Measurements from ENCODE around the gene TXNDC5. TPM values are rescaled to one million over a fixed set of nuclear protein-coding genes. Genes with fewer than 3 reads are reported as not detected.

TXNDC5 gene
- total and polyA plus RNA-seq, 2 experiments from 2014 or later = 42.9 to 210 TPM

DNA sequence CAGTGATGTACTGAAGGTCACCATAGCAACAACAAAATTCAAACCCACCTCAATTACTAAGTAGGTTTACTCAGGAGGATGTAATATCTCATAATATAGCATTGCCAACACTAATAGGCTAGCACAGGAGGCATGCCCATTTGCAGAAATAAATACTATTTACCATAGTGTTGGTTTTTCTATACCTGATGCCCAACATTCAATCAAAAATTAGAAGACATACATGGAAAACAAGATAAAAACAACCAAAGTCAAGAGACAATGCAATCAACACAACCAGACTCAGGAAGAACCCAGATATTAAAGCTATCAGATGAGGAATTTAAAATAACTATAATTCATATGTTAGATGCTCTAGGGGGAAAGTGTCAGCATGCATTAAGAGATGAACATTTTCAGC is 14.3 kb upstream of the TXNDC5 start (continued):
- TF ChIP-seq ZNF462 (CRISPR knock-in tag; IDR thresholded peaks at IDR 0.05) (no peak), CREB1 (CRISPR knock-in tag; IDR thresholded peaks at IDR 0.05; ENCODE audit: low read depth) (no peak), STAT1 (IDR thresholded peaks at IDR 0.05; ENCODE audit: unreplicated experiment) (no peak), EZH2phosphoT487 (IDR thresholded peaks at IDR 0.05; ENCODE audit: unreplicated experiment) (no peak), JUNB (IDR thresholded peaks at IDR 0.05; ENCODE audit: unreplicated experiment) (no peak)
- TF ChIP-seq, protein P1, sequence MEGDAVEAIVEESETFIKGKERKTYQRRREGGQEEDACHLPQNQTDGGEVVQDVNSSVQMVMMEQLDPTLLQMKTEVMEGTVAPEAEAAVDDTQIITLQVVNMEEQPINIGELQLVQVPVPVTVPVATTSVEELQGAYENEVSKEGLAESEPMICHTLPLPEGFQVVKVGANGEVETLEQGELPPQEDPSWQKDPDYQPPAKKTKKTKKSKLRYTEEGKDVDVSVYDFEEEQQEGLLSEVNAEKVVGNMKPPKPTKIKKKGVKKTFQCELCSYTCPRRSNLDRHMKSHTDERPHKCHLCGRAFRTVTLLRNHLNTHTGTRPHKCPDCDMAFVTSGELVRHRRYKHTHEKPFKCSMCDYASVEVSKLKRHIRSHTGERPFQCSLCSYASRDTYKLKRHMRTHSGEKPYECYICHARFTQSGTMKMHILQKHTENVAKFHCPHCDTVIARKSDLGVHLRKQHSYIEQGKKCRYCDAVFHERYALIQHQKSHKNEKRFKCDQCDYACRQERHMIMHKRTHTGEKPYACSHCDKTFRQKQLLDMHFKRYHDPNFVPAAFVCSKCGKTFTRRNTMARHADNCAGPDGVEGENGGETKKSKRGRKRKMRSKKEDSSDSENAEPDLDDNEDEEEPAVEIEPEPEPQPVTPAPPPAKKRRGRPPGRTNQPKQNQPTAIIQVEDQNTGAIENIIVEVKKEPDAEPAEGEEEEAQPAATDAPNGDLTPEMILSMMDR (conservative IDR thresholded peaks at IDR 0.05; ENCODE audit: low read depth in 2 of 2) = no peak

GRCh38 chr6:7922596-7922995 is 12.0 kb upstream of the TXNDC5 start:
- no peaks in the 10 kb centered on the region for H3K27me3 ChIP-seq (ENCODE audit: insufficient read depth)
- 0 out of 2 replicates have a peak, but pooled peaks cover 3% of the 10 kb centered on the region for H3K9me2 ChIP-seq (ENCODE audit: insufficient read depth)
- no peak overlapping the region for H3K4me3 Mint-ChIP-seq
- DNase-seq (ENCODE audit: low spot score) (no peak), ATAC-seq (no peak)
- H3K4me3 ChIP-seq = no peak overlapping the region
- no peaks in the 10 kb centered on the region for H3K4me1 Mint-ChIP-seq
- no peaks in the 10 kb centered on the region for H3K27me3 Mint-ChIP-seq (ENCODE audit: insufficient read depth, low read depth, poor library complexity)
- no peaks in the 10 kb centered on the region for H3K4me1 ChIP-seq (ENCODE audit: insufficient read depth)
- H3F3A ChIP-seq (replicated peaks; ENCODE audit: low read depth) = no peaks in the 10 kb centered on the region
- H3K9me3 Mint-ChIP-seq = peaks cover 33% of the 10 kb centered on the region
- no peak overlapping the region for H3K27ac ChIP-seq (ENCODE audit: low read depth)
- H2AFZ ChIP-seq = no peak overlapping the region
- no peak overlapping the region for H3K4me2 ChIP-seq
- H3K27ac Mint-ChIP-seq = no peak overlapping the region
- peaks cover 12% of the 10 kb centered on the region for H3K36me3 Mint-ChIP-seq (ENCODE audit: low read depth)
- H3K36me3 ChIP-seq (ENCODE audit: insufficient read depth) = peaks cover 4% of the 10 kb centered on the region; the same call in 1 of the 2 replicates
- no peaks in the 10 kb centered on the region for H4K20me1 ChIP-seq (replicated peaks; ENCODE audit: insufficient read depth)
- no peaks in the 10 kb centered on the region for H3K79me2 ChIP-seq (replicated peaks; ENCODE audit: insufficient read depth)
- TF ChIP-seq ZNF114 (CRISPR knock-in tag; IDR thresholded peaks at IDR 0.05) = no peak
- TF ChIP-seq, protein P1 (conservative IDR thresholded peaks at IDR 0.05; ENCODE audit: low read depth in 2 of 2) = no peak

Data from GM23338 (cell line).